ENCODE results near the gene CADPS2. TPM values are rescaled to one million over a fixed set of nuclear protein-coding genes. Genes with fewer than 3 reads are reported as not detected.

The CADPS2 gene
- polyA plus RNA-seq, 1 experiment: 0.38 TPM

- Histone ChIP-seq H3K36me3 (ENCODE audit: control insufficient read depth, insufficient read depth, low read length) (no peaks in the 10 kb centered on the region), H3K27me3 (ENCODE audit: control insufficient read depth, insufficient read depth, low read length) (no peaks in the 10 kb centered on the region), H3K4me3 (ENCODE audit: low read depth, low read length) (no peak overlapping the region)
- no peak for DNase-seq (ENCODE audit: low read depth)
- TF ChIP-seq CTCF (IDR thresholded peaks at IDR 0.05; ENCODE audit: insufficient read depth, low read depth, low read length): no peak
- POLR2A ChIA-PET: no interaction called here
- CTCF ChIA-PET: no interaction called here
Observed at GRCh38 chr7:122584676-122585251, 301.5 kb downstream of the CADPS2 start.

GRCh38 chr7:122578350-122578749 lies 307.9 kb downstream of the CADPS2 start:
- no peak for TF ChIP-seq CTCF (IDR thresholded peaks at IDR 0.05; ENCODE audit: insufficient read depth, low read depth, low read length)
- DNase-seq (ENCODE audit: low read depth): no peak
- no peaks in the 10 kb centered on the region for H3K27me3 ChIP-seq (ENCODE audit: control insufficient read depth, insufficient read depth, low read length)
- H3K4me3 ChIP-seq (ENCODE audit: low read depth, low read length): no peak overlapping the region
- no peaks in the 10 kb centered on the region for H3K36me3 ChIP-seq (ENCODE audit: control insufficient read depth, insufficient read depth, low read length)
- ChIA-PET CTCF (no interaction called here), POLR2A (no interaction called here)

GRCh38 chr7:122577449-122578003 lies 308.7 kb downstream of the CADPS2 start:
- Histone ChIP-seq H3K36me3 (ENCODE audit: control insufficient read depth, insufficient read depth, low read length) (no peaks in the 10 kb centered on the region), H3K4me3 (ENCODE audit: low read depth, low read length) (no peak overlapping the region), H3K27me3 (ENCODE audit: control insufficient read depth, insufficient read depth, low read length) (no peaks in the 10 kb centered on the region)
- CTCF ChIA-PET: no interaction called here
- no peak for DNase-seq (ENCODE audit: low read depth)
- TF ChIP-seq CTCF (IDR thresholded peaks at IDR 0.05; ENCODE audit: insufficient read depth, low read depth, low read length): no peak
- POLR2A ChIA-PET: no interaction called here

GRCh38 chr7:122572706-122573105 lies 313.6 kb downstream of the CADPS2 start:
- no peak for TF ChIP-seq CTCF (IDR thresholded peaks at IDR 0.05; ENCODE audit: insufficient read depth, low read depth, low read length)
- Histone ChIP-seq H3K27me3 (ENCODE audit: control insufficient read depth, insufficient read depth, low read length) (no peaks in the 10 kb centered on the region), H3K36me3 (ENCODE audit: control insufficient read depth, insufficient read depth, low read length) (no peaks in the 10 kb centered on the region), H3K4me3 (ENCODE audit: low read depth, low read length) (no peak overlapping the region)
- CTCF ChIA-PET: no interaction called here
- DNase-seq (ENCODE audit: low read depth): no peak
- POLR2A ChIA-PET: no interaction called here

- no peak overlapping the region for H3K4me3 ChIP-seq (ENCODE audit: low read depth, low read length)
- CTCF ChIA-PET: no interaction called here
Observed at GRCh38 chr7:122561326-122561725, 324.9 kb downstream of the CADPS2 start.

More at GRCh38 chr7:122561326-122561725, 324.9 kb downstream of the CADPS2 start:
- DNase-seq (ENCODE audit: low read depth): no peak
- no peak for TF ChIP-seq CTCF (IDR thresholded peaks at IDR 0.05; ENCODE audit: insufficient read depth, low read depth, low read length)
- Histone ChIP-seq H3K27me3 (ENCODE audit: control insufficient read depth, insufficient read depth, low read length) (no peaks in the 10 kb centered on the region), H3K36me3 (ENCODE audit: control insufficient read depth, insufficient read depth, low read length) (no peaks in the 10 kb centered on the region)
- POLR2A ChIA-PET: no interaction called here
